Stimulated activated effector memory CD8-positive, alpha-beta T cell treated with anti-CD3 and anti-CD28 coated beads, Interleukin-12 subunit alpha, Interleukin-12 subunit beta, amount 100 ng/mL, for 72 hours (primary cell): ENCODE measurements around the gene NUDT4.
"Not testable (repeated sequence)": the region's sequence is repeated elsewhere in the genome, so short reads cannot be mapped to it uniquely, and the experiment has no call there.

Experiments used
- ATAC-seq: fragments of 150-1000 bp; cut with Tn5 transposase; 2 replicates; pipeline ENCODE4 v1.10.0; 2021
- DNase-seq, 2 donors: peaks; one replicate each; pipeline ENCODE4 v3.0.0; 2021 to 2022; ENCODE audit warnings: low spot score in 2 of 2
- H3K27ac Mint-ChIP-seq: one replicate; pipeline ENCODE4 v1.8.0; 2022; ENCODE audit warnings: mild to moderate bottlenecking, mixed read lengths
- H3K36me3 Mint-ChIP-seq: one replicate; pipeline ENCODE4 v1.8.0; 2022; ENCODE audit warnings: mild to moderate bottlenecking, mixed read lengths
- H3K4me1 Mint-ChIP-seq: one replicate; pipeline ENCODE4 v1.8.0; 2022; ENCODE audit warnings: mixed read lengths
- H3K4me3 Mint-ChIP-seq: one replicate; pipeline ENCODE4 v1.8.0; 2022; ENCODE audit warnings: mild to moderate bottlenecking, mixed read lengths
- H3K9me3 Mint-ChIP-seq: one replicate; pipeline ENCODE4 v1.8.0; 2022; ENCODE audit warnings: mixed read lengths

NUDT4 gene

GRCh38 chr12:93379326-93379980, 1.7 kb downstream of the NUDT4 start:
- ATAC-seq (no peak), DNase-seq (no peak)
- Mint-ChIP-seq H3K36me3 (peaks cover 24% of the 10 kb centered on the region), H3K9me3 (no peaks in the 10 kb centered on the region), H3K4me1 (peaks cover 42% of the 10 kb centered on the region), H3K4me3 (peak overlapping the region; percentile 95), H3K27ac (peak overlapping the region; percentile 97)

GRCh38 chr12:93379981-93380361, 2.2 kb downstream of the NUDT4 start:
- Mint-ChIP-seq H3K27ac (peak overlapping the region; percentile 97), H3K9me3 (no peaks in the 10 kb centered on the region), H3K4me1 (peaks cover 44% of the 10 kb centered on the region), H3K4me3 (peak overlapping the region; percentile 95), H3K36me3 (peaks cover 24% of the 10 kb centered on the region)
- ATAC-seq (no peak), DNase-seq (no peak)

GRCh38 chr12:93380480-93381121, 2.9 kb downstream of the NUDT4 start:
- Mint-ChIP-seq H3K4me3 (peak overlapping the region; percentile 95), H3K9me3 (no peaks in the 10 kb centered on the region), H3K4me1 (peaks cover 50% of the 10 kb centered on the region), H3K36me3 (peaks cover 24% of the 10 kb centered on the region), H3K27ac (peak overlapping the region; percentile 97)
- ATAC-seq (no peak), DNase-seq (no peak)

GRCh38 chr12:93381161-93381975, 3.6 kb downstream of the NUDT4 start:
- Mint-ChIP-seq H3K27ac (peak overlapping the region; percentile 97), H3K36me3 (peaks cover 24% of the 10 kb centered on the region), H3K9me3 (no peaks in the 10 kb centered on the region), H3K4me3 (peak overlapping the region; percentile 95), H3K4me1 (peaks cover 51% of the 10 kb centered on the region)
- no peak for DNase-seq
- ATAC-seq, result no peak

- not testable (repeated sequence) for H3K27ac Mint-ChIP-seq, ATAC-seq, H3K9me3 Mint-ChIP-seq, DNase-seq
- Mint-ChIP-seq H3K4me1 (peaks cover 46% of the 10 kb centered on the region), H3K36me3 (peaks cover 30% of the 10 kb centered on the region), H3K4me3 (peak overlapping the region; percentile 95)
Measured at GRCh38 chr12:93381976-93382437, 4.3 kb downstream of the NUDT4 start.

GRCh38 chr12:93387780-93388179, 10.1 kb downstream of the NUDT4 start:
- Mint-ChIP-seq H3K27ac (no peak overlapping the region), H3K36me3 (peaks cover 31% of the 10 kb centered on the region), H3K4me3 (no peak overlapping the region), H3K4me1 (peaks cover 46% of the 10 kb centered on the region), H3K9me3 (no peaks in the 10 kb centered on the region)
- ATAC-seq (peak; percentile 98), DNase-seq (peak in 1 of 2 donors; percentile 69)

GRCh38 chr12:93390031-93390430, 12.3 kb downstream of the NUDT4 start:
- peaks cover 40% of the 10 kb centered on the region for H3K36me3 Mint-ChIP-seq

GRCh38 chr12:93390549-93391297, 13.0 kb downstream of the NUDT4 start:
- Mint-ChIP-seq H3K36me3 (peaks cover 47% of the 10 kb centered on the region), H3K4me1 (peaks cover 37% of the 10 kb centered on the region), H3K9me3 (no peaks in the 10 kb centered on the region), H3K4me3 (no peak overlapping the region), H3K27ac (no peak overlapping the region)
- ATAC-seq (no peak), DNase-seq (no peak)

More at GRCh38 chr12:93390031-93390430, 12.3 kb downstream of the NUDT4 start:
- DNase-seq, result no peak
- no peaks in the 10 kb centered on the region for H3K9me3 Mint-ChIP-seq
- peak overlapping the region; percentile 92 for H3K27ac Mint-ChIP-seq
- no peak overlapping the region for H3K4me3 Mint-ChIP-seq
- ATAC-seq, result no peak
- H3K4me1 Mint-ChIP-seq, result peaks cover 44% of the 10 kb centered on the region

GRCh38 chr12:93393425-93393824, 15.7 kb downstream of the NUDT4 start:
- H3K4me1 Mint-ChIP-seq, result peaks cover 23% of the 10 kb centered on the region
- H3K9me3 Mint-ChIP-seq, result no peaks in the 10 kb centered on the region
- DNase-seq, result no peak
- no peak overlapping the region for H3K27ac Mint-ChIP-seq
- H3K36me3 Mint-ChIP-seq, result peaks cover 58% of the 10 kb centered on the region
- H3K4me3 Mint-ChIP-seq, result no peak overlapping the region
- ATAC-seq, result no peak

GRCh38 chr12:93397412-93397811, 19.7 kb downstream of the NUDT4 start:
- Mint-ChIP-seq H3K4me3 (no peak overlapping the region), H3K27ac (no peak overlapping the region), H3K36me3 (peaks cover 57% of the 10 kb centered on the region), H3K4me1 (peaks cover 3% of the 10 kb centered on the region), H3K9me3 (no peaks in the 10 kb centered on the region)
- ATAC-seq (no peak), DNase-seq (no peak)

GRCh38 chr12:93399183-93399863, 21.6 kb downstream of the NUDT4 start:
- peaks cover 73% of the 10 kb centered on the region for H3K36me3 Mint-ChIP-seq
- not testable (repeated sequence) for H3K4me3 Mint-ChIP-seq
- peak; percentile 98 for ATAC-seq

GRCh38 chr12:93402333-93403311, 24.9 kb downstream of the NUDT4 start:
- peak; percentile 81 for ATAC-seq
- Mint-ChIP-seq H3K27ac (peak overlapping the region; percentile 74), H3K9me3 (no peaks in the 10 kb centered on the region), H3K4me3 (no peak overlapping the region), H3K36me3 (peaks cover 73% of the 10 kb centered on the region), H3K4me1 (peaks cover 15% of the 10 kb centered on the region)
- DNase-seq, result no peak

More at GRCh38 chr12:93399183-93399863, 21.6 kb downstream of the NUDT4 start:
- H3K27ac Mint-ChIP-seq, H3K4me1 Mint-ChIP-seq, H3K9me3 Mint-ChIP-seq, DNase-seq: not testable (repeated sequence)

GRCh38 chr12:93403988-93404803, 26.5 kb downstream of the NUDT4 start:
- DNase-seq (no peak), ATAC-seq (no peak)
- Mint-ChIP-seq H3K4me1 (peaks cover 29% of the 10 kb centered on the region), H3K9me3 (no peaks in the 10 kb centered on the region), H3K27ac (peak overlapping the region; percentile 74), H3K4me3 (no peak overlapping the region), H3K36me3 (peaks cover 73% of the 10 kb centered on the region)
